MCF 10A (cell line): ENCODE results near the gene ZDHHC8. TPM values are rescaled to one million over a fixed set of nuclear protein-coding genes. Genes with fewer than 3 reads are reported as not detected.

Experiments used
- BruUV-seq: library from RNA; stranded (reverse); fragments of 400-500 nt; replicated peaks from 2 replicates; lab custom pipeline; 2021; lab: Mats Ljungman, UMichigan
- CTCF ChIA-PET: fragments of 300-600 bp; sonication (Branson Sonifier 250); formaldehyde crosslinking; extraction: SDS; loops from one replicate; lab custom pipeline; 2021; ENCODE audit warnings: antibody characterized with exemption, inconsistent platforms; lab: Yijun Ruan, JAX
- POLR2A ChIA-PET: fragments of 300-600, 350-650 bp; sonication (Branson Sonifier 250); formaldehyde crosslinking; extraction: SDS; loops from one replicate; lab custom pipeline; 2020; ENCODE audit warnings: antibody characterized with exemption, inconsistent platforms; lab: Yijun Ruan, JAX
- DNase-seq: peaks from one replicate; pipeline ENCODE4 v3.0.0-alpha.2; 2018; ENCODE audit not compliant: unreplicated experiment
- H3K27ac Mint-ChIP-seq: one replicate; pipeline ENCODE4 v1.8.0; 2022; ENCODE audit warnings: mild to moderate bottlenecking, low read depth, mixed read lengths; ENCODE audit not compliant: unreplicated experiment
- H3K27me3 Mint-ChIP-seq: one replicate; pipeline ENCODE4 v1.8.0; 2022; ENCODE audit warnings: mixed read lengths; ENCODE audit not compliant: insufficient read depth, unreplicated experiment
- H3K36me3 Mint-ChIP-seq: one replicate; pipeline ENCODE4 v1.8.0; 2022; ENCODE audit warnings: mild to moderate bottlenecking, moderate library complexity, mixed read lengths; ENCODE audit not compliant: insufficient read depth, unreplicated experiment
- H3K4me1 Mint-ChIP-seq: one replicate; pipeline ENCODE4 v1.8.0; 2022; ENCODE audit warnings: mixed read lengths; ENCODE audit not compliant: insufficient read depth, unreplicated experiment
- H3K4me3 Mint-ChIP-seq: one replicate; pipeline ENCODE4 v1.8.0; 2022; ENCODE audit warnings: mild to moderate bottlenecking, moderate library complexity, mixed read lengths; ENCODE audit not compliant: unreplicated experiment
- H3K9me3 Mint-ChIP-seq: one replicate; pipeline ENCODE4 v1.8.0; 2022; ENCODE audit warnings: mixed read lengths; ENCODE audit not compliant: unreplicated experiment
- intact Hi-C: fragments of 100-400 bp; cut with micrococcal nuclease; formaldehyde crosslinking; loops from 2 replicates; pipeline ENCODE4 v1.14.1; 2022
- total RNA-seq: library from RNA; stranded (reverse); gene quantifications from 2 replicates; pipeline ENCODE4 v1.2.3, GENCODE V29; 2022
- TF ChIP-seq, protein P1 (sequence below): fragments of 200-600 bp; IDR thresholded peaks from one replicate; pipeline ENCODE4 v1.8.0; 2022; ENCODE audit warnings: antibody characterized with exemption, mild to moderate bottlenecking; ENCODE audit not compliant: unreplicated experiment

ZDHHC8 gene
- total RNA-seq, 1 experiment from 2014 or later, result 44.8 TPM

DNA sequence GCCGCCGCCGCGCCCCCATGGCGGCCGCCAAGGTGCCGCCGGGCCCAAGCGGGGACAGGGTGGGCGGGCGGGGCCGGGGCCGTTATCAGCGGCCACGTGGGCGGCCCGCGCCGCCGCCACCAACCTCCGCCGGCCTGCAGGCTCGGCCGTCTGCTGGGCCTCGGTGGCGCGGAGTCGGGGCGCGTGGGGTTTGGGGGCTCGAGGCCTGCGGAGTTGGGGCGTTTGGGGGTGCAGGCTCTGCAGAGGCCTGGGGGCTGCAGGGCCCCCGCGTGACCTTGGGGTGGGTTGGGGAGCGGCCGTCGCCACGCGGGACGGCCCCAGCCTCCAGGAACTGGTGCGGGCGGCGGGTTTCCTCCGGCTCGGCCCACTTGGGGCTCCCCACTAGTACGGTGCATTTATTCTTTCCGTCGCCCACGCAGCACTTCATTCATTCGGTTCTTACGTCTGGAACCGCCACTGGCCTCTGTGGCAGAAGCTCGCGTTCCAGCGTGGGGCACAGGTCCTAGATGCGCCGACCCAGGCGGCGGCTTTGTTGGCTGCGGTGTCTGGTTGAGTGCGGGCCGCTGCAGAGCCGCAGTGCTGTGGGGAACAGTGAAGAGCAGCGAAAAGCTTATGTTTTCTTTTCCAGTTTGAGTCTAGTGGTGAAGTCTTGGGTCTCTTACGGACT is 13.8 kb upstream of the ZDHHC8 start:
- H3K36me3 Mint-ChIP-seq, result peaks cover 53% of the 10 kb centered on the region
- CTCF ChIA-PET, result interaction anchor here (0.7 to 1.3 kb wide), 2 partner anchors 10 to 166 kb away, joined by 4 to 5 read pairs; no protein-coding TSS in a partner anchor
- H3K9me3 Mint-ChIP-seq, result no peaks in the 10 kb centered on the region
- TF ChIP-seq, protein P1, sequence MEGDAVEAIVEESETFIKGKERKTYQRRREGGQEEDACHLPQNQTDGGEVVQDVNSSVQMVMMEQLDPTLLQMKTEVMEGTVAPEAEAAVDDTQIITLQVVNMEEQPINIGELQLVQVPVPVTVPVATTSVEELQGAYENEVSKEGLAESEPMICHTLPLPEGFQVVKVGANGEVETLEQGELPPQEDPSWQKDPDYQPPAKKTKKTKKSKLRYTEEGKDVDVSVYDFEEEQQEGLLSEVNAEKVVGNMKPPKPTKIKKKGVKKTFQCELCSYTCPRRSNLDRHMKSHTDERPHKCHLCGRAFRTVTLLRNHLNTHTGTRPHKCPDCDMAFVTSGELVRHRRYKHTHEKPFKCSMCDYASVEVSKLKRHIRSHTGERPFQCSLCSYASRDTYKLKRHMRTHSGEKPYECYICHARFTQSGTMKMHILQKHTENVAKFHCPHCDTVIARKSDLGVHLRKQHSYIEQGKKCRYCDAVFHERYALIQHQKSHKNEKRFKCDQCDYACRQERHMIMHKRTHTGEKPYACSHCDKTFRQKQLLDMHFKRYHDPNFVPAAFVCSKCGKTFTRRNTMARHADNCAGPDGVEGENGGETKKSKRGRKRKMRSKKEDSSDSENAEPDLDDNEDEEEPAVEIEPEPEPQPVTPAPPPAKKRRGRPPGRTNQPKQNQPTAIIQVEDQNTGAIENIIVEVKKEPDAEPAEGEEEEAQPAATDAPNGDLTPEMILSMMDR, result no peak
- peaks cover 9% of the 10 kb centered on the region for H3K4me1 Mint-ChIP-seq
- POLR2A ChIA-PET, result interaction anchor here (0.6 to 3.8 kb wide), 16 partner anchors 8 to 884 kb away, joined by 3 to 17 read pairs (median 4); partner anchors contain the start of genes DGCR6L, DGCR8, GNB1L and RTL10
- DNase-seq, result peak; percentile 23
- peak overlapping the region; percentile 85 for H3K4me3 Mint-ChIP-seq
- BruUV-seq, result no TSS peak
- peak overlapping the region; percentile 84 for H3K27ac Mint-ChIP-seq
- intact Hi-C loops, result loop anchor here (10.0 kb wide), 1 partner anchor 143 kb away; no protein-coding TSS in a partner anchor
- H3K27me3 Mint-ChIP-seq, result no peaks in the 10 kb centered on the region

DNA sequence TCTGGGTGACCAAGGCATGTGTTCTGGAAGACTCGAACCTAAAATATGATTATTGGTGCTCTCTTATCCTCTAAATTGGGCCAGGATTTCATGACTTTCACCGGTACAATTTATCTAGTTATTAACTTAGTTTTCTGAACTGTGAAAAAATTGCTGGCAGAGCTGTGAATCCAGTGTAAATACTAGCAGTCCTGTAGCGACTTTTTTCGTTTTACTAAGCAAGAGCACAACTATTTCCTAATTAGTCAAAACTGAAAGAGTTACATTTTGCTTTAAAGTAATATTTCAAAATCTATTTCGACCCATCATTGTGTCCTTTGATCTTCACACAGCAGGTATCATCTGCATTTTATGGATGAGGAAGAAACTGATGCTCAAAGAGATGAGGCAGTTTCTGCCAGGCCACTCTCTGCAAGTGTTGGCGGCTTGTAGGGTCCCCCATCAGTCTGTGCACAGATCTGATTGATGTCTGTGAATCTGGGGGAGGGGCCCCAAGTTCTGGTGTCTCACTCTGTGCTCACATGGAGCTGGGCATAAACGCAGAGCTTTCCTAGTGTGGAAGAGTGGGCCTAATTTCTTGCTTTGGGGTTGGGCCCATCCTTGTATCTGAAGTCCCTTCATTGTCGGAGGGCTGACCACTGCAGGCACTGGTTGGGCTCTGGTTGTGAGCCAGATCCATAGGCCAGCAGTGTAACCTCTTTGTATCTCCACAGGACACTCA is 13.1 kb upstream of the ZDHHC8 start:
- no peak for DNase-seq
- H3K36me3 Mint-ChIP-seq, result peaks cover 53% of the 10 kb centered on the region
- POLR2A ChIA-PET, result interaction anchor here (0.6 to 3.8 kb wide), 9 partner anchors 8 to 787 kb away, joined by 3 to 17 read pairs (median 4); partner anchors contain the start of gene DGCR6L
- H3K4me1 Mint-ChIP-seq, result peaks cover 9% of the 10 kb centered on the region
- H3K27me3 Mint-ChIP-seq, result no peaks in the 10 kb centered on the region
- TF ChIP-seq, protein P1, result no peak
- H3K9me3 Mint-ChIP-seq, result no peaks in the 10 kb centered on the region
- H3K27ac Mint-ChIP-seq, result no peak overlapping the region
- CTCF ChIA-PET, result interaction anchor here (0.7 to 1.3 kb wide), 2 partner anchors 10 to 167 kb away, joined by 4 to 5 read pairs; no protein-coding TSS in a partner anchor
- TSS peak; percentile 51 for BruUV-seq
- H3K4me3 Mint-ChIP-seq, result peak overlapping the region; percentile 85
- intact Hi-C loops, result loop anchor here (10.0 kb wide), 1 partner anchor 144 kb away; no protein-coding TSS in a partner anchor

DNA sequence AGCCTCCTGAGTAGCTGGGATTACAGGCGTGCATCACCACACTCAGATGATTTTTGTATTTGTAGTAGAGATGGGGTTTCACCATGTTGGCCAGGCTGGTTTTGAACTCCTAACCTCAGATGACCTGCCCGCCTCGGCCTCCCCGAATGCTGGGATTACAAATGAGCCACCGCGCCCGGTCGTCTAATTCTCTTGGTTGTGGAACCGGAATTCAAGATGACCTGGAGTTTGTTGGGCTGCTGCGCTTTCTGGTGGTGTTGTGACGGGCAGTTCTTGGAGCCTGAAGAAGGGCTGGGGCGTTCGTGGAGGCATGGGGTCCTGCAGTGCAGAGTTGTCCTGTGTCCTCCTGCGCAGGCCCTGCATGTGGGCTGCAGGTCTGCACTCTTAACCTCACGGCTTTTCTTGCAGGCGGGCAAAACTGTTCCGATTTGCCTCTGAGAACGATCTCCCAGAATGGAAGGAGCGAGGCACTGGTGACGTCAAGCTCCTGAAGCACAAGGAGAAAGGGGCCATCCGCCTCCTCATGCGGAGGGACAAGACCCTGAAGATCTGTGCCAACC is 9.7 kb upstream of the ZDHHC8 start:
- CTCF ChIA-PET, result interaction anchor here (0.6 kb wide), 1 partner anchor 148 kb away, joined by 4 read pairs; no protein-coding TSS in a partner anchor
- H3K36me3 Mint-ChIP-seq, result peaks cover 61% of the 10 kb centered on the region
- POLR2A ChIA-PET, result no interaction called here

More for the DNA sequence above, 9.7 kb upstream of the ZDHHC8 start:
- Mint-ChIP-seq H3K4me3 (no peak overlapping the region), H3K27me3 (no peaks in the 10 kb centered on the region), H3K27ac (no peak overlapping the region), H3K4me1 (peaks cover 4% of the 10 kb centered on the region), H3K9me3 (no peaks in the 10 kb centered on the region)
- DNase-seq, result no peak
- TF ChIP-seq, protein P1, result no peak
- no TSS peak for BruUV-seq
- intact Hi-C loops, result no loop called here
